GM21723 (cell line): ENCODE data around the gene PPP2R5E.

Experiments
- ATAC-seq: cut with Tn5 transposase; IDR thresholded peaks from one replicate; pipeline ENCODE4 v1.9.1; 2021; ENCODE audit warnings: mild to moderate bottlenecking, moderate library complexity; ENCODE audit not compliant: unreplicated experiment

The PPP2R5E gene

DNA sequence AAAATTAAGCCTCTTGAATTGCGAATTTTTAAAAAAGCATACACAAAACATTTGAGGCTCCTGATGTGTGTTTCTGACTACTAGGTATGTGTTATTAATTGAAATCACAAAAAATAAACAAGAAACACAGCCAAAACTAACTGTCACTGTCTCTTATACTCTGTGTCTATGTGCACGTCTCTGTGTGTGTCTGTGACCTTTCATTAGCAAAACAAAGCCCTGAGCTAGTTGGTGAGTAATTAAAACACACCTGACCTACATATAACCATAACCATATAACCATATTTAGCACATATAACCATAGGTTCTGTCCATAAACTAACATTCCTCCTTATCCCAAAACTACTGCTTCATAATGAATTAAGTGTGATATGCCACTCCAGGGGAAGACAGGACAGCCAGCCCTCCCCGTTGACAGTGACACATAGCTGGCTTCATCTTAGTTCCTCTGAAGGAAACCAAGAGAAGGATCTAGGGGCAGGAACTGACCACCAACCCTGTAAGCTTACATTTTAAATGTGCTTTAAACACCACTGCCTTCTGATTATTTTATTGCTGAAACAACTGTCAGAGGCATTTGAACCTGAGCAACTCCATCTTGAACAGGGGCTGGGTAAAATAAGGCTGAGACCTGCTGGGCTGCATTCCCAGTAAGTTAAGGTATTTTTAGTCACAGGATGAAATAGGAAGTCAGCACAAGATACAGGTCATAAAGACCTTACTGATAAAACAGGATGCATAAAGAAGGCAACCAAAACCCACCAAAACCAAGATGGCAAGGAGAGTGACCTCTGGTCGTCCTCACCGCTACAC is 106.7 kb downstream of the PPP2R5E start:
- no peak for ATAC-seq

GRCh38 chr14:63435838-63436237 is 107.3 kb downstream of the PPP2R5E start:
- no peak for ATAC-seq

DNA sequence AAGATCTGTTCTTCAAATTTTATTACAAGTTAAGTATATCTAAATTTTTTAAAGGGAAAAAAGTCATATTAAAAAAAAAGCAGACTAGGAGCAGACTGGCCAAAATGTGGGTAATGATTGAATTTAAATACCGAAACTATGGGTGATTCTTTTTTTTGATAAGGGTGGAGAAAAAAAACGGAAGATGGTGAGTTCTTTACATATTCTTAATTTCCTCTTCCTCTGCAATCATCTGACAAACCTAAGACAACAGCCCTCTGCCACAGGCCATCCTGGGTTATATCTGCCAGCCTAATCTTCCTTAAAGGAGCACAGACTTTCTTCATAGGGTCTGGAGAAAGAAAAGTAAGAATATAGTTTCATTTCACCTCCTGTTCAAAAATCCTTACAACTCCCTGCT is 108.0 kb downstream of the PPP2R5E start:
- no peak for ATAC-seq

GRCh38 chr14:63432888-63433552 is 110.2 kb downstream of the PPP2R5E start:
- no peak for ATAC-seq

DNA sequence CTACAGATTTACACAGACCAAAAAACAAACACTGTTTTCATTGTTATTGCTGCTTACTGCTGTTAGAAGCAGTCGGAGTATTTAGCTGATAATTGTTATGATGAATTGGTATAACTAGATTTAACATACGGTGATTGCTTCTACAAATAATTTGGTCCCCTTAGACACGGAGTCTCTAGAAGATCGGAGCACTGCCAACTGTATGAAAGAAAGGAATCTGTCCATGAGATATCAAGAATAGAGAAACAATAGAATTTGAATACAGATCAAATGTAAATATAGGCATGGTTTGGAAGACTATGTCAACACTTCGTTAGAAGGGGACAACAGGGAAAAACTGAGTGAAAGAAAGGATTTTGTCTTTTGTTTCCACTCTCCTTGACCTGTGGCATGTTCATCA is 110.9 kb downstream of the PPP2R5E start:
- no peak for ATAC-seq

GRCh38 chr14:63431466-63431865 is 111.7 kb downstream of the PPP2R5E start:
- ATAC-seq: no peak

DNA sequence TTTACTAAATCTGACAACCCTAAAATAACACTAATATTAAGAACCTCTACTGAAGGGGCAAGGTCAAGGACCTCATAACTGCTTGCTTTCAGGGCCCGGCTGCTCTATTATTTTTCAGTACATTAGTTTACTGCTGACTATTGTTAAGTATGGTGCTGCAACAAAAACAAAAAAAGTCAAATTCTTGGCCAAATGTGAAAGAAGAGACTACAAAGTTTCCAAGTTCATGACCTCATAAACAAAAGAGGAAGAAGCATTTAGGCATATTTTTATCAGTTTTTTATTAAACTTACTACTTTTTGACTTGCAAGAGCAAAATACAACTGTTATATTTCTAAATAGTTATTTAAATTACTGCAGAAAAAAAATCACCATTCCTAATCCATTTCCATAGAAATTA is 114.7 kb downstream of the PPP2R5E start:
- no peak for ATAC-seq

DNA sequence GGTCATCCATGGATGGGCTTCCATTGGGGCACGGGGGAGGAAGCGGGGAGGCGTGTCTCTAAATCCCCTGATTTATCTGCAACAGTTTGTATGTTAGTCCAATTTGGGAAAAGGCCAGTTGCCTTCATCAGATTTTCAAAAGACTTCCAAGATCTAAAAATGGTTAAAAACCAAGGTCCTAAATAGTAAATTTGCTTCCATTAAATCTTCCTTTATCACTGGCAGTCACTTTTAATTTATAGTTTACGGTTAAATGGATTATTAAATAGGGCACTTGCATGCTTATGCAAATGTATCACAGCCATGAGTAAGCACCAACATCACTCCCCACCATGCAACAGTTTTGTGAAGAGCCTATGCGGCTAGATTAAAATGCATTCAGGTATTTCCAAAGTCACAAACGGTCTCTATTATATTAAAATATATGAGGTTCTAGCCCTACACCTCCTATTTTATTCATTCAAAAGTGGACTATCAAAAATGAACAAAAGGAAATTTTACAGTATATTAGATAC is 116.3 kb downstream of the PPP2R5E start:
- no peak for ATAC-seq

- ATAC-seq: no peak
Measured at GRCh38 chr14:63423889-63424288, 119.3 kb downstream of the PPP2R5E start.

- ATAC-seq: no peak
Measured at GRCh38 chr14:63423381-63423780, 119.8 kb downstream of the PPP2R5E start.

GRCh38 chr14:63421919-63422318 is 121.3 kb downstream of the PPP2R5E start:
- ATAC-seq: no peak

DNA sequence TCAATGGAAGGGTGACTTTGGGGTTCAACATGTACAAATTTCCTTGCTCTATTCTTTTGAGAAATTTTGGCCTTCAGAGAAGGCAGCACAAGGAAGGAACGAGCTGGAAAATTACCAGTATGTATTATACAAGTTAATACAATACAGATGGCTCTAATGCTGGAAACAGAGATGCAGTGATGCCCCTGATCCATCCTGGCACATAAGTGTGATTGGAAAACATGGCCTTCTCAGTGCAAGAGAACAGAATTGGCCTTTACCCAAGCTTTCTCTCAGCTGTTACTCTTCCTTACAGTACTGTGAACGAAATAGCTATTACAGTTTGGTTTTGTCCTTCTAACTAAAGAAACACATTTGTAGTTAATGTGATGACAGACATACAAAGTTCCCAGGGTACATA is 122.0 kb downstream of the PPP2R5E start:
- no peak for ATAC-seq

GRCh38 chr14:63418020-63418419 is 125.2 kb downstream of the PPP2R5E start:
- peak; percentile 65 for ATAC-seq

GRCh38 chr14:63413009-63413408 is 130.2 kb downstream of the PPP2R5E start:
- no peak for ATAC-seq

DNA sequence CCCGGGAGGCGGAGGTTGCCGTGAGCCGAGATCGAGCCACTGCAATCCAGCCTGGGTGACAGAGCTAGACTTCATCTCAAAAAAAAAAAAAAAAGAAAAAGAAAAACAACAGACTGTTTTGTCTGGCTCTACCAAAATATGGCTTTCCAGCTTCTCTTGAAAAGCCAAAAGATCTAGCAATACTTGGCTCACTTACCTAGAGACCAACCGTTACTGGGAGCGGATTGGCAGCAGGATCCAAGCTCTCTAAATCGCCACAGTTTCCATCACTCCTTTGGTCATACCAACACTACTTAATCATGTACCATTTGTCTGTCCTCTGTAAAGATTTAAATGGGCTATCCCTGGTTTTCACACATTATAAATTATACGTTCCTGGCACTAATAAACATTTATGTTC is 136.8 kb downstream of the PPP2R5E start:
- no peak for ATAC-seq

DNA sequence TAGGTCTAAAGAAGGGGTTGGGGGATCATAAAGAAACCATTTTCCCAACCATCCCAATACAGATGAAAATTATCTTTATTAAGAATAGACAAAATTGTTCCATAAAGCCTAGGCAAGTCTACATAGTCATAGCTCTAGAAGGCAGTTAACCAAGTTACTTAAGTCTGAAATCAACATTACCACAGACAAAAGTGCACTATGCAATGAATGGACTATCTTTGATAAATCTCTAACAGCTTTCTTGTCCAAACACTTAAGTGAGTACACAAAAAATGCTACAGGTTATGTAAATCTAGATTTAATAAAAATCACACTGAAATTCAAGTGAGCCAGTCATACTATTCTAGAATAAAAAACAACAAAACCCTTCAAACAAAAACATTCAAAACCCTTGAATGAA is 137.5 kb downstream of the PPP2R5E start:
- ATAC-seq: no peak

DNA sequence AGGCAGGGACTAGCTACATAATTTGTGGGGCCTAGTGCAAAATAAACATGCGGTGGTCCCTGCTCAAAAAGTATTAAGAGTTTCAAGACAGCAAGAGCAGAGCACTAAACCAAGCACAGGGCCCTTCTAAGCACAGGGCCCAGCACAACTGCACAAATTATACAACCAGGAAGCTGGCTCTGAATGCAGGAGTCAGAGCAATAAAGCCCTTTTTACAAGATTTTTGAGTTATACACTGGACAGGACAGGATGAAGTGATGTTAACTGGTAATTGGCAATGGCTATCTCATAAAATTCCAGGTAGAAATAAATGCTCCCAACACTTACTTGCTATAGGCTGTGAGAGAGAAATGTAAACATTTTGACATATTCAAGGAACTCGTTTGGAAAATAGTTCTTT is 138.3 kb downstream of the PPP2R5E start:
- ATAC-seq: no peak

DNA sequence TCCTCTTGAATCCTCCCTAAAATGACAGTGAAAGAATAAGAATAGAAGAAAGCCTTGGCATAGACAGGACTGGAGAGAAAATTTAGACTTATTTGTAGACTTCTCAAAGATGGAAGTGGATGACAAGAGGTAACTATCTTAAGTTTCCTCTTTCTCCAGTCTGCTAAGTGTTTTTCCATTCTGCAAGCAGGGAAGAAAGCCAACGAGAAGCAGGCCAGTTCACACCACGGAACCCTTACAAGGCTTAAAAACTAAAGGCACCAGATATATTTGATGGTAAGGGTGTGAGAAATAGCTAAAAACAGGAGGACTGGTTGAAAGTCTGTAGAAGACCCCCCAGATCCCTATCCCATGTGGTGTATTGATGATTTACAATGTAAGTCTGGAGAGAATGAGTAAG is 141.5 kb downstream of the PPP2R5E start:
- no peak for ATAC-seq

DNA sequence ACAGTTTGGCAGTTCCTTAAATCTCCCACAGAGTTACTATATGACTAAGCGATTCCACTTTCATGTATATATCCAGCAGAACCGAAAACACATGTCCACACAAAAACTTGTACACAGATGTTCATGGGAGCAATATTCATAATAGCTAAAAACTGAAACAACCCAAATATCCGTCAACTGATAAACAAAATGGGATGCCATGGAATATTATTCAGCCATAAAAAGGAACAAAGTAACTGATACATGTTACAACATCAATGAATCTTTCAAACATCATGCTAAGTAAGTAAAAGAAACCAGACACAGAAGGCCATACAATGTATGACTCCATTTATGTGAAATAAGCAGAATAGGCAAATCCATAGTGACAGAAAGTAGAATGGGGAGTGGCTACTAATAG is 144.2 kb downstream of the PPP2R5E start:
- ATAC-seq: no peak

DNA sequence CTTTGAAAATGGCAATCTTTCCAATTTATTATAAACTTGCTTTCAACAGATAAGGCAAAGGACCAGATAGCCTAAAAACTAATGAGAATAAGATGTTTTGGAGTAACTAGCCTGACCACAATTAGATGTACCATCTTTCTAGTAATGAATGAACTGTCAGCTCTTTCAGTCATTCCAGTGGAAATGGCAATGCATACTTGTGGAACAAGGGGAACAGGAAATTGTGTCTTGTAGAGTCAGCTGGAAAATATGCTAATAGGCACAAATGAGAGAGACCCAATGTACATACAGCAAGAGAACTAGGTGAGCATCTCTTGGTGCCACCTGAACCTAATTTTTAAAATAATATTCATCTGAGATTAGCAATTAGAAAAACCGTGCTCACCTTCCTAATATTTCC is 148.3 kb downstream of the PPP2R5E start:
- ATAC-seq: no peak

- ATAC-seq: no peak
Measured at GRCh38 chr14:63394432-63394831, 148.7 kb downstream of the PPP2R5E start.

DNA sequence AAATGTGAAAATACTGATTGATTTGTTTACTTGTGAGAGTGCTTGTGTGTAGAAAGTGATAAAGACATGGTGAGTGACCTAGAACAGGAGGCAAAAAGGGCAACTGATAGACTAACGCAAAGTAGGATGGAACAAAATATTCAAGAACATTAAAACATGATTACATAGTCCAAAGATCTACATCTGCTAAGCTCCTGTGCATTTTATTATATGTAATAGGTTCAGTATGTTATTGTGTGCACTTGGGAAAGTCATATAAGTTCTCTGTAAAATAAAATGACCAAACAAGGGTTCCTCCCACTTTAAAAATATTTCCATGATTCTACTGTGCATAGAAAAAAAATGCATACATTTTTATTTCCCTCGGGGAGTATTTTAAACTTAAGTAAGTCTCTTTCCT is 150.2 kb downstream of the PPP2R5E start:
- ATAC-seq: no peak
